K562 (cell line): ENCODE data around the gene NUDT1. TPM values are rescaled to one million over a fixed set of nuclear protein-coding genes. Genes with fewer than 3 reads are reported as not detected.

ENCODE experiments used
- FOXP1 ChIP-seq: sonication (generic); formaldehyde crosslinking; IDR thresholded peaks from 2 replicates; pipeline ENCODE4 v1.8.0; 2022; ENCODE audit warnings: mild to moderate bottlenecking, missing genetic modification reagents
- ILK ChIP-seq: fragments of 450-650 bp; IDR thresholded peaks from 2 replicates; pipeline ENCODE4 v1.6.1; 2016; ENCODE audit warnings: missing genetic modification characterization, low read depth, mild to moderate bottlenecking, missing compliant biosample characterization, moderate library complexity, borderline replicate concordance
- KLF16 ChIP-seq: IDR thresholded peaks from 2 replicates; pipeline ENCODE4 v1.6.1; 2016; ENCODE audit warnings: antibody characterized with exemption
- MYNN ChIP-seq, 2 experiments: sonication (generic); formaldehyde crosslinking in 1 of 2; IDR thresholded peaks; 2 replicates each; pipeline versions ENCODE4 v1.5.0 to v1.6.1; 2016 to 2020; ENCODE audit warnings: antibody characterized with exemption in 1 of 2, missing genetic modification reagents in 1 of 2
- RBM34 ChIP-seq: fragments of 200-400 bp; formaldehyde crosslinking; IDR thresholded peaks from 2 replicates; pipeline ENCODE4 v1.6.1; 2018; ENCODE audit warnings: low read length, borderline replicate concordance; ENCODE audit not compliant: insufficient read depth
- SOX6 ChIP-seq: fragments of 450-650 bp; IDR thresholded peaks from 2 replicates; pipeline ENCODE4 v1.6.1; 2014; ENCODE audit warnings: mild to moderate bottlenecking
- ZNF175 ChIP-seq: fragments of 200-800 bp; sonication (Bioruptor generic); IDR thresholded peaks from 2 replicates; pipeline ENCODE4 v1.6.1; 2016; ENCODE audit warnings: low read depth, mild to moderate bottlenecking, missing genetic modification characterization, missing compliant biosample characterization
- ZNF263 ChIP-seq: sonication (generic); formaldehyde crosslinking; IDR thresholded peaks from 2 replicates; pipeline ENCODE4 v1.8.0; 2022; ENCODE audit warnings: mild to moderate bottlenecking, missing genetic modification reagents, borderline replicate concordance
- ZNF589 ChIP-seq: fragments of 200-800 bp; sonication (Bioruptor generic); IDR thresholded peaks from 2 replicates; pipeline ENCODE4 v1.6.1; 2016; ENCODE audit warnings: low read depth, missing genetic modification characterization, missing compliant biosample characterization
- polyA plus RNA-seq, 8 experiments: library from polyadenylated mRNA; depleted of rRNA in 4 of 8; stranded (reverse) in 5 of 8; unstranded in 3 of 8; fragments of >200 nt; fragmentation: Nextera tagmentation in 2 of 8; fragmentation: Illumina TruSeq in 1 of 8; extraction: Ambion mirVana in 2 of 8; extraction: Trizol in 1 of 8; gene quantifications; 2 replicates each; pipeline versions ENCODE4 v1.2.1 to v1.2.3, GENCODE V29; 2011 to 2014; ENCODE audit warnings: inconsistent platforms in 1 of 8, missing spikeins in 1 of 8
- total RNA-seq, 7 experiments: library from RNA; depleted of rRNA in 6 of 7; stranded (reverse); fragments of >200 nt in 6 of 7; fragmentation: Illumina TruSeq in 2 of 7; extraction: Trizol in 2 of 7; gene quantifications; 2 replicates each; pipeline versions ENCODE4 v1.2.1 to v1.2.3, GENCODE V29; 2011 to 2021; ENCODE audit warnings: low replicate concordance in 1 of 7
- TF ChIP-seq, protein P1 (sequence below): fragments of 200-600 bp; sonication (generic); IDR thresholded peaks from one replicate; pipeline ENCODE4 v1.6.1; 2012; ENCODE audit warnings: mild to moderate bottlenecking, low read depth, low read length, inconsistent platforms
- TF ChIP-seq, protein P2 (sequence below), 2 experiments: fragments of 250-450 bp in 1 of 2; fragments of 450-650 bp in 1 of 2; sonication (Bioruptor Pico) in 1 of 2; IDR thresholded peaks; 2 replicates each; pipeline versions ENCODE4 v1.6.1 to v1.8.0; 2016 to 2021; ENCODE audit warnings: mild to moderate bottlenecking in 2 of 2, moderate library complexity in 2 of 2, missing compliant biosample characterization in 1 of 2, missing genetic modification characterization in 1 of 2
- TF ChIP-seq, protein P3 (sequence below): IDR thresholded peaks from 2 replicates; pipeline ENCODE4 v1.6.1; 2014; ENCODE audit warnings: antibody characterized with exemption

Gene NUDT1
- total and polyA plus RNA-seq, 9 of the 15 experiments (the other 6 are each of a cell fraction or from before 2014, with no cell fraction given) = 5.3 to 73.3 (median 29.6) TPM

DNA sequence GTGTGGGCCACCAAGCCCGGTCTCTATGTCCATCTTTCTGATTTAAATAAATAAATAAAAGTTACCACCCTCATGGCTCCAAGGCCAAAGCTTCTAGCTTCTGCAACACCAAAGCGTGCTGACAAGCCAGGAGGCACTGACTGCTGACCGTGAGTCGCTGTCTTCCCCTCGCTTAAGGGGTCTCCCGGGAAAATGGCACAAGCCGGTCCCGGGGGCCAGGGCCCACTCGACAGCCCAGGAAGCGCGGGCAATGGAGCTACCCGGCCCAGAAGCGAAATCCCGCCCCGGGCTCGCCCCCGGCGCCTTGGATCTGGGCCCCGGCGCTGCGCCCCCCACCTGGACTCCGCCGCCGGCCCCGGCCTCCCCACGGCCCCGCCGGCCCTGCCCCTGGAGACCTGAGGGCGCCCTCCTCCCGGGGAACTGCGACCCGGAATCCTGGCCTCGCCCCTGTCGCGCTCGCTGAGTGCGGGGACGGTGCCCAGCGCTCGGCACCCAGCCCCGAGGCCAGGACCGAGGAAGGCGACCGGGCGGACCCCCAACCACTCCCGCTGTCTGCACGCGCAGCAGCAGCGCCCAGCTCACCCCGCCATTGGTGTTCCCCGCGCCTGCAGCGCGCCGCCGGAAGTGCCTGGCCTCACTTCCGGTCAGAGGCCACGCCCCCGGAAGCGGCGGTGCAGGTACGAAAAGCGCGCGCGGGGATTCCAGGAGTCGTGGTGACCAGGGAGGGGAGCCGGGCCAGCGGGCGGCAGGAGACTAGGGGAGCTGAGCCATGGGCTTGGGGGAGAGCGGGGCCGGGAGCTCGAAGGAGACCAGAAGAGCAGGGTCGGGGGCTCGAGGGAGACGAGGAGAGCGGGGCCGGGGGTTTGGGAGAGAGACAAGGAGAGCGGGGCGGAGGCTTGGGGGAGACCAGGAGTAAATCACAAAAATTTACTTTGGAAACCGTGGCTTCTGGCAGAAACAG is at the start of gene NUDT1, which contains the start of gene MRM2 (continued):
- TF ChIP-seq, protein P1, sequence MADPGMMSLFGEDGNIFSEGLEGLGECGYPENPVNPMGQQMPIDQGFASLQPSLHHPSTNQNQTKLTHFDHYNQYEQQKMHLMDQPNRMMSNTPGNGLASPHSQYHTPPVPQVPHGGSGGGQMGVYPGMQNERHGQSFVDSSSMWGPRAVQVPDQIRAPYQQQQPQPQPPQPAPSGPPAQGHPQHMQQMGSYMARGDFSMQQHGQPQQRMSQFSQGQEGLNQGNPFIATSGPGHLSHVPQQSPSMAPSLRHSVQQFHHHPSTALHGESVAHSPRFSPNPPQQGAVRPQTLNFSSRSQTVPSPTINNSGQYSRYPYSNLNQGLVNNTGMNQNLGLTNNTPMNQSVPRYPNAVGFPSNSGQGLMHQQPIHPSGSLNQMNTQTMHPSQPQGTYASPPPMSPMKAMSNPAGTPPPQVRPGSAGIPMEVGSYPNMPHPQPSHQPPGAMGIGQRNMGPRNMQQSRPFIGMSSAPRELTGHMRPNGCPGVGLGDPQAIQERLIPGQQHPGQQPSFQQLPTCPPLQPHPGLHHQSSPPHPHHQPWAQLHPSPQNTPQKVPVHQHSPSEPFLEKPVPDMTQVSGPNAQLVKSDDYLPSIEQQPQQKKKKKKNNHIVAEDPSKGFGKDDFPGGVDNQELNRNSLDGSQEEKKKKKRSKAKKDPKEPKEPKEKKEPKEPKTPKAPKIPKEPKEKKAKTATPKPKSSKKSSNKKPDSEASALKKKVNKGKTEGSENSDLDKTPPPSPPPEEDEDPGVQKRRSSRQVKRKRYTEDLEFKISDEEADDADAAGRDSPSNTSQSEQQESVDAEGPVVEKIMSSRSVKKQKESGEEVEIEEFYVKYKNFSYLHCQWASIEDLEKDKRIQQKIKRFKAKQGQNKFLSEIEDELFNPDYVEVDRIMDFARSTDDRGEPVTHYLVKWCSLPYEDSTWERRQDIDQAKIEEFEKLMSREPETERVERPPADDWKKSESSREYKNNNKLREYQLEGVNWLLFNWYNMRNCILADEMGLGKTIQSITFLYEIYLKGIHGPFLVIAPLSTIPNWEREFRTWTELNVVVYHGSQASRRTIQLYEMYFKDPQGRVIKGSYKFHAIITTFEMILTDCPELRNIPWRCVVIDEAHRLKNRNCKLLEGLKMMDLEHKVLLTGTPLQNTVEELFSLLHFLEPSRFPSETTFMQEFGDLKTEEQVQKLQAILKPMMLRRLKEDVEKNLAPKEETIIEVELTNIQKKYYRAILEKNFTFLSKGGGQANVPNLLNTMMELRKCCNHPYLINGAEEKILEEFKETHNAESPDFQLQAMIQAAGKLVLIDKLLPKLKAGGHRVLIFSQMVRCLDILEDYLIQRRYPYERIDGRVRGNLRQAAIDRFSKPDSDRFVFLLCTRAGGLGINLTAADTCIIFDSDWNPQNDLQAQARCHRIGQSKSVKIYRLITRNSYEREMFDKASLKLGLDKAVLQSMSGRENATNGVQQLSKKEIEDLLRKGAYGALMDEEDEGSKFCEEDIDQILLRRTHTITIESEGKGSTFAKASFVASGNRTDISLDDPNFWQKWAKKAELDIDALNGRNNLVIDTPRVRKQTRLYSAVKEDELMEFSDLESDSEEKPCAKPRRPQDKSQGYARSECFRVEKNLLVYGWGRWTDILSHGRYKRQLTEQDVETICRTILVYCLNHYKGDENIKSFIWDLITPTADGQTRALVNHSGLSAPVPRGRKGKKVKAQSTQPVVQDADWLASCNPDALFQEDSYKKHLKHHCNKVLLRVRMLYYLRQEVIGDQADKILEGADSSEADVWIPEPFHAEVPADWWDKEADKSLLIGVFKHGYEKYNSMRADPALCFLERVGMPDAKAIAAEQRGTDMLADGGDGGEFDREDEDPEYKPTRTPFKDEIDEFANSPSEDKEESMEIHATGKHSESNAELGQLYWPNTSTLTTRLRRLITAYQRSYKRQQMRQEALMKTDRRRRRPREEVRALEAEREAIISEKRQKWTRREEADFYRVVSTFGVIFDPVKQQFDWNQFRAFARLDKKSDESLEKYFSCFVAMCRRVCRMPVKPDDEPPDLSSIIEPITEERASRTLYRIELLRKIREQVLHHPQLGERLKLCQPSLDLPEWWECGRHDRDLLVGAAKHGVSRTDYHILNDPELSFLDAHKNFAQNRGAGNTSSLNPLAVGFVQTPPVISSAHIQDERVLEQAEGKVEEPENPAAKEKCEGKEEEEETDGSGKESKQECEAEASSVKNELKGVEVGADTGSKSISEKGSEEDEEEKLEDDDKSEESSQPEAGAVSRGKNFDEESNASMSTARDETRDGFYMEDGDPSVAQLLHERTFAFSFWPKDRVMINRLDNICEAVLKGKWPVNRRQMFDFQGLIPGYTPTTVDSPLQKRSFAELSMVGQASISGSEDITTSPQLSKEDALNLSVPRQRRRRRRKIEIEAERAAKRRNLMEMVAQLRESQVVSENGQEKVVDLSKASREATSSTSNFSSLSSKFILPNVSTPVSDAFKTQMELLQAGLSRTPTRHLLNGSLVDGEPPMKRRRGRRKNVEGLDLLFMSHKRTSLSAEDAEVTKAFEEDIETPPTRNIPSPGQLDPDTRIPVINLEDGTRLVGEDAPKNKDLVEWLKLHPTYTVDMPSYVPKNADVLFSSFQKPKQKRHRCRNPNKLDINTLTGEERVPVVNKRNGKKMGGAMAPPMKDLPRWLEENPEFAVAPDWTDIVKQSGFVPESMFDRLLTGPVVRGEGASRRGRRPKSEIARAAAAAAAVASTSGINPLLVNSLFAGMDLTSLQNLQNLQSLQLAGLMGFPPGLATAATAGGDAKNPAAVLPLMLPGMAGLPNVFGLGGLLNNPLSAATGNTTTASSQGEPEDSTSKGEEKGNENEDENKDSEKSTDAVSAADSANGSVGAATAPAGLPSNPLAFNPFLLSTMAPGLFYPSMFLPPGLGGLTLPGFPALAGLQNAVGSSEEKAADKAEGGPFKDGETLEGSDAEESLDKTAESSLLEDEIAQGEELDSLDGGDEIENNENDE = no peak
- TF ChIP-seq, protein P2, sequence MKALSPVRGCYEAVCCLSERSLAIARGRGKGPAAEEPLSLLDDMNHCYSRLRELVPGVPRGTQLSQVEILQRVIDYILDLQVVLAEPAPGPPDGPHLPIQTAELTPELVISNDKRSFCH (CRISPR knock-in tag; IDR thresholded peaks at IDR 0.05) = no peak
- TF ChIP-seq, protein P2 (tag; IDR thresholded peaks at IDR 0.05) = no peak
- TF ChIP-seq ZNF589 (CRISPR knock-in tag) (no peak), KLF16 (no peak), FOXP1 (CRISPR knock-in tag) (0 out of 2 replicates have a peak, but pooled peaks have one; percentile 69), MYNN (IDR thresholded peaks at IDR 0.05) (0 out of 2 replicates have a peak, but pooled peaks have one; percentile 51), MYNN (CRISPR knock-in tag; IDR thresholded peaks at IDR 0.05) (no peak), RBM34 (0 out of 2 replicates have a peak, but pooled peaks have one; percentile 54), ZNF263 (CRISPR knock-in tag) (no peak), ZNF175 (CRISPR knock-in tag) (no peak), ILK (tag) (no peak), SOX6 (0 out of 2 replicates have a peak, but pooled peaks have one; percentile 17)
- TF ChIP-seq, protein P3, sequence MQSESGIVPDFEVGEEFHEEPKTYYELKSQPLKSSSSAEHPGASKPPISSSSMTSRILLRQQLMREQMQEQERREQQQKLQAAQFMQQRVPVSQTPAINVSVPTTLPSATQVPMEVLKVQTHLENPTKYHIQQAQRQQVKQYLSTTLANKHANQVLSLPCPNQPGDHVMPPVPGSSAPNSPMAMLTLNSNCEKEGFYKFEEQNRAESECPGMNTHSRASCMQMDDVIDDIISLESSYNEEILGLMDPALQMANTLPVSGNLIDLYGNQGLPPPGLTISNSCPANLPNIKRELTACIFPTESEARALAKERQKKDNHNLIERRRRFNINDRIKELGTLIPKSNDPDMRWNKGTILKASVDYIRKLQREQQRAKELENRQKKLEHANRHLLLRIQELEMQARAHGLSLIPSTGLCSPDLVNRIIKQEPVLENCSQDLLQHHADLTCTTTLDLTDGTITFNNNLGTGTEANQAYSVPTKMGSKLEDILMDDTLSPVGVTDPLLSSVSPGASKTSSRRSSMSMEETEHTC = peak; percentile 24; the same call in 1 of the 2 replicates
